ENCODE data around the gene ZFP36L2. TPM values are rescaled to one million over a fixed set of nuclear protein-coding genes. Genes with fewer than 3 reads are reported as not detected.

The ZFP36L2 gene
- total and polyA plus RNA-seq, 10 of the 15 experiments (the other 5 are each of a cell fraction or from before 2014, with no cell fraction given): 4.3 to 64.9 (median 19.5) TPM

GRCh38 chr2:43269074-43269572 is 42.7 kb upstream of the ZFP36L2 start (continued):
- no peak for TF ChIP-seq BHLHE40 (IDR thresholded peaks at IDR 0.05; ENCODE audit: borderline replicate concordance in 1 of 2, low read depth in 2 of 2, low read length in 1 of 2)
- TF ChIP-seq CREM (IDR thresholded peaks at IDR 0.05; ENCODE audit: low read depth): no peak
- no peak for TF ChIP-seq PAX8 (IDR thresholded peaks at IDR 0.05)
- no peak for TF ChIP-seq TAF1 (IDR thresholded peaks at IDR 0.05; ENCODE audit: borderline replicate concordance, low read depth, low read length)

DNA sequence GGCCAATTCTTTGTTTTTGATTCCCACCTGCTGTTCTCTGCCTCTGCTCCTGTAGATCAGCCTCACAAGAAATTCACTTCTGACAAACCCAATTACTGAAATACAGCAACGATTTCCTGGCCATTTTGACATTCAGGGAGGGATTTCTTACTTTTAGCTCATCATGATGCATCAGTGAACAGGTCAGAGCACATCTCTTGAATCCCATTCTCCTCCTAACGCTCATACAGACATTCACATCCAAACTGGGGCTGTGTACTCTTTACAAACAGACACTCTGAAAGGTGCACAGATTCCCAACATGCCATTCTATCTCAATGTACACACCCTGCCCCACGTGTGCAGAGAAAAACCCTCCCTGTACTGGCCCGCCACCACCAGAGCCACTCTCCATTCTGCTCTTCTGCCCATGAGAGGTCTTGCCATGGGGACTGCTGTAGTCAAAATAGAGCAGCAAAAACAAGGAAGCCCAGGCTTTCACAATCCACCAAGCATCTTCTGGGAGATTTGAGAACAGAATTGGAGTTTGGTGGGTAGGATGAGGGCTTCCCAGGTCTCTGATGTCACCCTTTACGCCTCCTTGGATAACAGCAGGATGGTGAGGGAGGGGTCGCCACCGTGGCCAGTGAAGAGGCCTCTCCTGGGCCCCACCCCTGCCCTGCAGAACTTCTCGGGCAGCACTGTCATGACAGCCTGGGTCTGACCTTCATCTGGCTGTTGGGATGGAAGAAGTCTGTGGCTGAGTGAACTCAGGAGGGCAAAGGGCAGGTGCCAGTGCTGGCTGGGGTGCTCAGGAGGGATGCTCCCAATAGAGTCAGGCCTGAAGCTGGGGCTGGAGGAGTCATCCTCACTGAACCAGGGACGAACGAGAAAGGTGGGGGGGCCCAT is 41.9 kb upstream of the ZFP36L2 start:
- no TSS peak for BruUV-seq (replicated peaks)
- Histone ChIP-seq H3K27ac (ENCODE audit: control insufficient read depth, insufficient read depth) (no peak overlapping the region), H3K36me3 (ENCODE audit: control insufficient read depth in 2 of 2, insufficient read depth in 2 of 2, low read length in 1 of 2) (peaks cover 0 to 3% of the 10 kb centered on the region in 2 experiments; a peak in 2 of 4 replicates), H3K4me3 (no peak overlapping the region), H2AFZ (ENCODE audit: control insufficient read depth, low read depth, low read length) (no peak overlapping the region), H3K4me1 (ENCODE audit: control insufficient read depth, insufficient read depth, low read length) (peaks cover 1% of the 10 kb centered on the region), H3K9me3 (replicated peaks; ENCODE audit: control insufficient read depth, insufficient read depth, low read length) (no peaks in the 10 kb centered on the region), H3K79me2 (ENCODE audit: control insufficient read depth, insufficient read depth, low read length) (no peaks in the 10 kb centered on the region), H3K9ac (ENCODE audit: control insufficient read depth, insufficient read depth, low read length) (no peak overlapping the region), H4K20me1 (ENCODE audit: control insufficient read depth, insufficient read depth) (no peaks in the 10 kb centered on the region), H3K4me2 (ENCODE audit: control insufficient read depth, insufficient read depth) (no peak overlapping the region), H3K27me3 (replicated peaks in 1 of 2; ENCODE audit: control insufficient read depth in 2 of 2, insufficient read depth in 2 of 2, low read length in 1 of 2) (no peaks in the 10 kb centered on the region)
- ChIA-PET RAD21 (ENCODE audit: unreplicated experiment) (interaction anchor here (1.0 kb wide), 1 partner anchor 33 kb away, joined by 3 read pairs; no protein-coding TSS in a partner anchor), CTCF (no interaction called here), POLR2A (no interaction called here), SMC1A (ENCODE audit: uncharacterized antibody, unreplicated experiment) (interaction anchor here (0.6 to 1.2 kb wide), 4 partner anchors 9 to 122 kb away, joined by 3 to 4 read pairs (median 4); no protein-coding TSS in a partner anchor)
- DNase-seq (ENCODE audit: low read depth, low spot score) (no peak), FAIRE-seq (no peak), ATAC-seq (no peak)
- TF ChIP-seq, protein P1, sequence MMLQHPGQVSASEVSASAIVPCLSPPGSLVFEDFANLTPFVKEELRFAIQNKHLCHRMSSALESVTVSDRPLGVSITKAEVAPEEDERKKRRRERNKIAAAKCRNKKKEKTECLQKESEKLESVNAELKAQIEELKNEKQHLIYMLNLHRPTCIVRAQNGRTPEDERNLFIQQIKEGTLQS (IDR thresholded peaks at IDR 0.05; ENCODE audit: borderline replicate concordance, extremely low read depth, low read depth, low read length): no peak
- TF ChIP-seq SPI1 (IDR thresholded peaks at IDR 0.05; ENCODE audit: borderline replicate concordance, insufficient read depth, low read depth, low read length): no peak
- TF ChIP-seq, protein P2, sequence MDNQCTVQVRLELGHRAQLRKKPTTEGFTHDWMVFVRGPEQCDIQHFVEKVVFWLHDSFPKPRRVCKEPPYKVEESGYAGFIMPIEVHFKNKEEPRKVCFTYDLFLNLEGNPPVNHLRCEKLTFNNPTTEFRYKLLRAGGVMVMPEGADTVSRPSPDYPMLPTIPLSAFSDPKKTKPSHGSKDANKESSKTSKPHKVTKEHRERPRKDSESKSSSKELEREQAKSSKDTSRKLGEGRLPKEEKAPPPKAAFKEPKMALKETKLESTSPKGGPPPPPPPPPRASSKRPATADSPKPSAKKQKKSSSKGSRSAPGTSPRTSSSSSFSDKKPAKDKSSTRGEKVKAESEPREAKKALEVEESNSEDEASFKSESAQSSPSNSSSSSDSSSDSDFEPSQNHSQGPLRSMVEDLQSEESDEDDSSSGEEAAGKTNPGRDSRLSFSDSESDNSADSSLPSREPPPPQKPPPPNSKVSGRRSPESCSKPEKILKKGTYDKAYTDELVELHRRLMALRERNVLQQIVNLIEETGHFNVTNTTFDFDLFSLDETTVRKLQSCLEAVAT (IDR thresholded peaks at IDR 0.05): no peak
- TF ChIP-seq RBBP5 (conservative IDR thresholded peaks at IDR 0.05): no peak
- no peak for TF ChIP-seq RAD21 (IDR thresholded peaks at IDR 0.05; ENCODE audit: insufficient read depth, low read depth, low read length)
- TF ChIP-seq, protein P3, sequence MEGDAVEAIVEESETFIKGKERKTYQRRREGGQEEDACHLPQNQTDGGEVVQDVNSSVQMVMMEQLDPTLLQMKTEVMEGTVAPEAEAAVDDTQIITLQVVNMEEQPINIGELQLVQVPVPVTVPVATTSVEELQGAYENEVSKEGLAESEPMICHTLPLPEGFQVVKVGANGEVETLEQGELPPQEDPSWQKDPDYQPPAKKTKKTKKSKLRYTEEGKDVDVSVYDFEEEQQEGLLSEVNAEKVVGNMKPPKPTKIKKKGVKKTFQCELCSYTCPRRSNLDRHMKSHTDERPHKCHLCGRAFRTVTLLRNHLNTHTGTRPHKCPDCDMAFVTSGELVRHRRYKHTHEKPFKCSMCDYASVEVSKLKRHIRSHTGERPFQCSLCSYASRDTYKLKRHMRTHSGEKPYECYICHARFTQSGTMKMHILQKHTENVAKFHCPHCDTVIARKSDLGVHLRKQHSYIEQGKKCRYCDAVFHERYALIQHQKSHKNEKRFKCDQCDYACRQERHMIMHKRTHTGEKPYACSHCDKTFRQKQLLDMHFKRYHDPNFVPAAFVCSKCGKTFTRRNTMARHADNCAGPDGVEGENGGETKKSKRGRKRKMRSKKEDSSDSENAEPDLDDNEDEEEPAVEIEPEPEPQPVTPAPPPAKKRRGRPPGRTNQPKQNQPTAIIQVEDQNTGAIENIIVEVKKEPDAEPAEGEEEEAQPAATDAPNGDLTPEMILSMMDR (IDR thresholded peaks at IDR 0.05 in 2 of 3, conservative IDR thresholded peaks at IDR 0.05 in 1 of 3; ENCODE audit: control insufficient read depth in 2 of 3, extremely low read depth in 1 of 3, insufficient read depth in 1 of 3, low read depth in 3 of 3, low read length in 3 of 3): no peak
- no peak for TF ChIP-seq TCF12 (IDR thresholded peaks at IDR 0.05; ENCODE audit: low read depth, low read length)
- intact Hi-C loops (cut with micrococcal nuclease; ENCODE audit: unreplicated experiment): no loop called here
- 86% methylated on average over 10 of the region's 10 CpGs for WGBS (ENCODE audit: insufficient coverage, insufficient replicate concordance, low lambda C conversion rate, missing lambda C conversion rate)
- in situ Hi-C loops (cut with MboI): no loop called here
